ENCODE data around the gene RGS21.

The RGS21 gene

GRCh38 chr1:192379554-192379953 lies 62.8 kb downstream of the RGS21 start:
- DNase-seq, result no peak

DNA sequence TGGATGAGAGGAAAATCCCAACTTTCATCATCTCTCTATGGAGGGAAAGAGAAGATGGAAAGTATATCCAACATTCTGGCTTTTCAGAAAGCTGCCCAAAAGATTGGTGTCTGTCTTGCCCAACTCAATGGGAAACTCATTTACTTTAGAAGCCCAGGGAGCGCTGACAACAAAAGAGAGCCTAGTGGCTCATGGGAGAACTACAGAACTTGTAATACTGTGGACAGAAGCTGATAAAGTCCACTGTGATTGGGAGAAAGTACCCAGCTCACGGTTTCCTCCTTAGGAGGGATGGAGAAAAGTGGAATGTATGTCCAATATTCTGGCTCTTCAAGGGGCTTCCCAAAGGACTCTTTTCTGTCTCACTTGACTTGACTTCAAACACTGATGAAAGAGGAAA lies 66.0 kb downstream of the RGS21 start:
- DNase-seq, result no peak

GRCh38 chr1:192386051-192386650 lies 69.4 kb downstream of the RGS21 start:
- DNase-seq, result no peak

DNA sequence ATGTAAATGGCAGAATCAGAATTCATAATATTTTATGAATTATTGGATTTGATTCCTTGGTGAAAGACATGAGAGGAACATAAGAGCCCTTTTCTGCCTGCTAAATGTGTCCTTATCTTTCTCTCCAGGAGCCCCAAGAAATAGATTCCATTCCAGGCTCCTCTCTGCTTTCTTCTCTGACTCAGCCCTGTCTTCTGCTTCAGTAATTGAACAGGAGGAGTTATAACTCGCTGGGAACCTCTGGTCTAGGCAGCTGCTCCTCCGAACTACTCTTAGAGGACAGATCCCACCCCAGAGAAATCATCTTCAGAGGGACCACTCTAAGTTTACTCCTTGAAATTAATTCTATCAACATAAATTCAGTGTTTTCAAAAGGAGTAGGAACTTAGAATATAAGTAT lies 78.4 kb downstream of the RGS21 start:
- DNase-seq, result no peak

DNA sequence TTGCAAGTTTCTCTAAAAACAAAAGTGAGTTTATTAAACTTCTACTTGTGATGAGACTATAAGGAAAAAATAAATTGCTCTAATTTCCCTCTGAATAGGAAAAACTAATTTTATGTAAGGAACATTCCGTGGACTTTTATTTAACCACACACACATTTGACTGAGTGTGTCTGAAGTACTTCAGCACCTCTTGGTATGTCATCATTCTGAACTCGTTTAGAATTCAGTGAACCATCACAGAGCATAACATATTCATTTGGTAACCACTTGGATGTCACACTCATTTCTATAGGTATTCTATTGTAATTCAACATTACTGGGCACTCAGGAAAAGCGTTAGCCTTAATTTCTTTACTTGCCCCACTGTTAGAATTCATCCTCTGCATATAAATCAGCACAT lies 79.1 kb downstream of the RGS21 start:
- DNase-seq, result no peak

GRCh38 chr1:192399161-192399560 lies 82.4 kb downstream of the RGS21 start:
- DNase-seq, result no peak

GRCh38 chr1:192401825-192402224 lies 85.0 kb downstream of the RGS21 start:
- no peak for DNase-seq

DNA sequence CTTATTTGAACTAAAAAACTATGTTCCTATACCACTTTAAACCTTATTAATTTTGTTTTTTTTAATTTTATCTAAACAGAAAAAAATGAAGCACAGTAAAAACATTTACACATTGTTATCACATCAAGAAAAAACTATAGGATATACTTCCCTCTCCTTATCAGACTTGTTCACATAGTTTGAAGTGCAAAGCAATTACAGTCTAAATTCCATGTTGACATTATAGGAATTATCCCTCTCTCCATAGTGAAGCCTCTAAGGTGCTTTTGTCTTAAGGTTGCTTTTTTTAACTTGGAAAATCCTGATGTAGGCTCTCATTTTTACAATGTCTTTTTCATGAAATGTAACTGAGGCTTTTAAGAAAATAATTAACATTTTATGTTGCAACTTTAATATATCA lies 85.8 kb downstream of the RGS21 start:
- DNase-seq, result no peak

DNA sequence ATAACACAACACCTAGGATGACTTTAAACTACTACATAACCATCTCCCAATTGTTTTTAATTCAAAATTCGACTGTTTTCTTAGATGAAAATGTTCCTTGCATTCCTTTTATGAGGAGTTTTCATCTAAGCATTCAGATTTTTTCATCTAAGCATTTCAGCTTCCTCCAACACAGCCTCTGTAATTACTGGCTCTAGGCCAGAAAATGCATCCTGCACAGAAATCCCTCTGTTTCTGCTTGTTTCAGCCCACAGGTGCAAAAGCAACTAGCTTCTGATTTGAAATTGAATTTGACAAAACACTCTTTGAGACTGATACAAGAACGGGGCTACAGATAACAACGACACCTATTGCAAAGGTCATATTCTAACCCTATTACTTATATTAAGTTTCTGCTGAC lies 90.4 kb downstream of the RGS21 start:
- DNase-seq, result no peak

Measured in central memory CD4-positive, alpha-beta T cell (primary cell).